ENCODE measurements around the gene BARX2.

BARX2 gene

DNA sequence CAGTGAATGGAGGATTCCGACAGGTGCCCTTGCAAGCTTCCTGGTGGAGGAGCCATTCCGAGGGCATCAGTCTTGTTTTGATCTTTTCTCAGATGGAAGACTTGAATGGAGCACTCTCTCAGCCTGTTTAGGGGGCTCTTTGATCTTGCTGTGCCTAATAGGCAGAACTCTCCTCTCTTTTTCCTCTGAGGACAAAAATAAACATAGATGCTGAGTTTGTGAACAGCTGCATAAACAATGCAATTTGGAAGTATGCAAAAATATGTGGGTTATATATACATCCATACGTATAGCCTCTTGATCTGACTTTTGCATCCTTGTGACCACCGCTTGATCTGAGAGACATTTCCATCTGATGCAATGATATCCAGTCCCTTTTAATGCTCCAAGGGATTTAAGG lies 29.1 kb downstream of the BARX2 start:
- Histone ChIP-seq H3F3A (ENCODE audit: insufficient read depth, low read length) (no peaks in the 10 kb centered on the region), H3K36me3 (ENCODE audit: insufficient read depth, low read length) (no peaks in the 10 kb centered on the region), H2AFZ (ENCODE audit: low read length) (no peak overlapping the region), H3K9ac (ENCODE audit: low read length) (no peak overlapping the region), H3K79me2 (ENCODE audit: insufficient read depth, low read length) (no peaks in the 10 kb centered on the region), H3K27ac (ENCODE audit: low read depth, low read length, poor library complexity, severe bottlenecking) (no peak overlapping the region), H3K4me3 (ENCODE audit: low read depth, low read length, poor library complexity, severe bottlenecking) (no peak overlapping the region), H3K27me3 (ENCODE audit: insufficient read depth, low read length) (no peaks in the 10 kb centered on the region), H4K20me1 (ENCODE audit: insufficient read depth, low read length) (no peaks in the 10 kb centered on the region), H3K9me3 (ENCODE audit: low read length) (no peaks in the 10 kb centered on the region), H3K4me1 (ENCODE audit: insufficient read depth, low read length, severe bottlenecking) (no peaks in the 10 kb centered on the region), H3K4me2 (ENCODE audit: low read length) (no peak overlapping the region), H3K9me2 (ENCODE audit: low read depth, low read length) (no peaks in the 10 kb centered on the region)
- no peak for TF ChIP-seq EZH2 (IDR thresholded peaks at IDR 0.05; ENCODE audit: borderline replicate concordance, low read length)
- TF ChIP-seq, protein P1, sequence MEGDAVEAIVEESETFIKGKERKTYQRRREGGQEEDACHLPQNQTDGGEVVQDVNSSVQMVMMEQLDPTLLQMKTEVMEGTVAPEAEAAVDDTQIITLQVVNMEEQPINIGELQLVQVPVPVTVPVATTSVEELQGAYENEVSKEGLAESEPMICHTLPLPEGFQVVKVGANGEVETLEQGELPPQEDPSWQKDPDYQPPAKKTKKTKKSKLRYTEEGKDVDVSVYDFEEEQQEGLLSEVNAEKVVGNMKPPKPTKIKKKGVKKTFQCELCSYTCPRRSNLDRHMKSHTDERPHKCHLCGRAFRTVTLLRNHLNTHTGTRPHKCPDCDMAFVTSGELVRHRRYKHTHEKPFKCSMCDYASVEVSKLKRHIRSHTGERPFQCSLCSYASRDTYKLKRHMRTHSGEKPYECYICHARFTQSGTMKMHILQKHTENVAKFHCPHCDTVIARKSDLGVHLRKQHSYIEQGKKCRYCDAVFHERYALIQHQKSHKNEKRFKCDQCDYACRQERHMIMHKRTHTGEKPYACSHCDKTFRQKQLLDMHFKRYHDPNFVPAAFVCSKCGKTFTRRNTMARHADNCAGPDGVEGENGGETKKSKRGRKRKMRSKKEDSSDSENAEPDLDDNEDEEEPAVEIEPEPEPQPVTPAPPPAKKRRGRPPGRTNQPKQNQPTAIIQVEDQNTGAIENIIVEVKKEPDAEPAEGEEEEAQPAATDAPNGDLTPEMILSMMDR (IDR thresholded peaks at IDR 0.05; ENCODE audit: low read length), result no peak

DNA sequence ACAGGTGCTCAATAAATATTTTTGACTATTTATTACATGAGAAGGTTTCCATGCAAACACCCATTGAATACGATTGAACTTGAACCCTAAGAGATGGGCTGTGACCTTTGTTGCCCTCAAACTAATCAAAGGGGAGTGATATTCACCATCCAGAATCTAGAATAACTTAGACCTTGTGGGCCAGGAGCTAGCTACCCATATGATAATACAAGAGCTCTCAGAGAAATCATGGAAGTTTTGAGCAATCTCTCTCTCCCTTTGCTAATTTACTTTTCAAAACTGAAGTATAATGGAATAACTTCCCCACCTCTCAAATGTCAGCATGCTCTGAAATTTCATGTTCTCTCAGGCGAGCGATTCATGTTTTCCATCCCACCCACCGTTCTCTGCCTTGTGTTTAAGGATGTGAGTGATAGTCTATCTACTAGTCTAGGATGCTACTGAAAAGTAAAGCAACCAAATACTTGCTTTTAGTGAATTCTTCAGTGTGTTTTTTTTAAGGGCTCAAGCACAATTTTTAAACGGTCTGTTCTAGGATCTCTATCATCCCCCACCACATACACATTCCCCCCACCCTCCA lies 33.3 kb downstream of the BARX2 start:
- Histone ChIP-seq H3K27me3 (ENCODE audit: insufficient read depth, low read length) (no peaks in the 10 kb centered on the region), H3F3A (ENCODE audit: insufficient read depth, low read length) (no peaks in the 10 kb centered on the region), H3K9me3 (ENCODE audit: low read length) (no peaks in the 10 kb centered on the region), H3K79me2 (ENCODE audit: insufficient read depth, low read length) (no peaks in the 10 kb centered on the region), H2AFZ (ENCODE audit: low read length) (no peak overlapping the region), H3K27ac (ENCODE audit: low read depth, low read length, poor library complexity, severe bottlenecking) (no peak overlapping the region), H3K4me3 (ENCODE audit: low read depth, low read length, poor library complexity, severe bottlenecking) (no peak overlapping the region), H3K9me2 (ENCODE audit: low read depth, low read length) (no peaks in the 10 kb centered on the region), H3K4me2 (ENCODE audit: low read length) (no peak overlapping the region), H3K36me3 (ENCODE audit: insufficient read depth, low read length) (no peaks in the 10 kb centered on the region), H4K20me1 (ENCODE audit: insufficient read depth, low read length) (no peaks in the 10 kb centered on the region), H3K9ac (ENCODE audit: low read length) (no peak overlapping the region), H3K4me1 (ENCODE audit: insufficient read depth, low read length, severe bottlenecking) (no peaks in the 10 kb centered on the region)
- TF ChIP-seq, protein P1 (IDR thresholded peaks at IDR 0.05; ENCODE audit: low read length), result no peak

- Histone ChIP-seq H3K9me2 (ENCODE audit: low read depth, low read length) (no peaks in the 10 kb centered on the region), H3K79me2 (ENCODE audit: insufficient read depth, low read length) (no peaks in the 10 kb centered on the region), H3K27ac (ENCODE audit: low read depth, low read length, poor library complexity, severe bottlenecking) (no peak overlapping the region), H3K4me2 (ENCODE audit: low read length) (no peak overlapping the region), H3K4me1 (ENCODE audit: insufficient read depth, low read length, severe bottlenecking) (no peaks in the 10 kb centered on the region), H4K20me1 (ENCODE audit: insufficient read depth, low read length) (no peaks in the 10 kb centered on the region), H3K9me3 (ENCODE audit: low read length) (no peaks in the 10 kb centered on the region), H3K9ac (ENCODE audit: low read length) (no peak overlapping the region), H3K36me3 (ENCODE audit: insufficient read depth, low read length) (no peaks in the 10 kb centered on the region), H3K4me3 (ENCODE audit: low read depth, low read length, poor library complexity, severe bottlenecking) (no peak overlapping the region), H2AFZ (ENCODE audit: low read length) (no peak overlapping the region), H3K27me3 (ENCODE audit: insufficient read depth, low read length) (no peaks in the 10 kb centered on the region), H3F3A (ENCODE audit: insufficient read depth, low read length) (no peaks in the 10 kb centered on the region)
- TF ChIP-seq EZH2 (IDR thresholded peaks at IDR 0.05; ENCODE audit: borderline replicate concordance, low read length), result no peak
- TF ChIP-seq, protein P1 (IDR thresholded peaks at IDR 0.05; ENCODE audit: low read length), result no peak
These were observed 34.8 kb downstream of the BARX2 start for GRCh38 chr11:129410395-129410960.
